HEK293T (cell line): Measurements from ENCODE around the gene SLCO3A1.

ENCODE experiments used
- CTCF ChIA-PET: fragments of 350-600 bp; formaldehyde crosslinking; extraction: SDS; loops from one replicate; lab custom pipeline; 2021; ENCODE audit warnings: antibody characterized with exemption, inconsistent platforms; lab: Yijun Ruan, JAX
- POLR2A ChIA-PET: fragments of 350-600 bp; formaldehyde crosslinking; extraction: SDS; loops from one replicate; lab custom pipeline; 2020; ENCODE audit warnings: antibody characterized with exemption, inconsistent platforms; lab: Yijun Ruan, JAX
- DNase-seq: peaks from one replicate; pipeline ENCODE4 v3.0.0; 2012; ENCODE audit warnings: mixed read lengths; ENCODE audit errors: extremely low spot score
- ARNT ChIP-seq: fragments of 450-650 bp; IDR thresholded peaks from 2 replicates; pipeline ENCODE4 v1.6.1; 2017; ENCODE audit warnings: mild to moderate bottlenecking
- BHLHE40 ChIP-seq: fragments of 450-650 bp; IDR thresholded peaks from 2 replicates; pipeline ENCODE4 v1.6.1; 2016; ENCODE audit warnings: mild to moderate bottlenecking, moderate library complexity, borderline replicate concordance
- CTBP1 ChIP-seq: fragments of 450-650 bp; IDR thresholded peaks from 2 replicates; pipeline ENCODE4 v1.6.1; 2016; ENCODE audit warnings: borderline replicate concordance
- ELF4 ChIP-seq: fragments of 450-650 bp; IDR thresholded peaks from 2 replicates; pipeline ENCODE4 v1.6.1; 2017; ENCODE audit warnings: antibody characterized with exemption
- FOXA1 ChIP-seq: fragments of 450-650 bp; IDR thresholded peaks from 2 replicates; pipeline ENCODE4 v1.6.1; 2016; ENCODE audit warnings: mild to moderate bottlenecking
- FOXK2 ChIP-seq: fragments of 450-650 bp; IDR thresholded peaks from 2 replicates; pipeline ENCODE4 v1.6.1; 2016; ENCODE audit warnings: mild to moderate bottlenecking
- FOXM1 ChIP-seq: fragments of 450-650 bp; IDR thresholded peaks from 2 replicates; pipeline ENCODE4 v1.6.1; 2017; ENCODE audit warnings: mild to moderate bottlenecking, borderline replicate concordance
- HDGF ChIP-seq: fragments of 450-650 bp; IDR thresholded peaks from 2 replicates; pipeline ENCODE4 v1.6.1; 2017; ENCODE audit warnings: antibody characterized with exemption, borderline replicate concordance
- L3MBTL2 ChIP-seq: fragments of 450-650 bp; conservative IDR thresholded peaks from 2 replicates; pipeline ENCODE4 v1.6.1; 2016; ENCODE audit warnings: mild to moderate bottlenecking
- LEF1 ChIP-seq: fragments of 450-650 bp; IDR thresholded peaks from 2 replicates; pipeline ENCODE4 v1.6.1; 2017; ENCODE audit warnings: mild to moderate bottlenecking, borderline replicate concordance
- NFRKB ChIP-seq: fragments of 450-650 bp; IDR thresholded peaks from 2 replicates; pipeline ENCODE4 v1.6.1; 2016; ENCODE audit warnings: mild to moderate bottlenecking, moderate library complexity
- PKNOX1 ChIP-seq: fragments of 450-650 bp; IDR thresholded peaks from 2 replicates; pipeline ENCODE4 v1.6.1; 2016
- SP1 ChIP-seq: fragments of 450-650 bp; IDR thresholded peaks from 2 replicates; pipeline ENCODE4 v1.6.1; 2017
- SUZ12 ChIP-seq: fragments of 450-650 bp; IDR thresholded peaks from 2 replicates; pipeline ENCODE4 v1.6.1; 2016; ENCODE audit warnings: mild to moderate bottlenecking
- TARDBP ChIP-seq: fragments of 450-650 bp; IDR thresholded peaks from 2 replicates; pipeline ENCODE4 v1.6.1; 2016
- ZNF384 ChIP-seq: fragments of 450-650 bp; IDR thresholded peaks from 2 replicates; pipeline ENCODE4 v1.6.1; 2016

Gene SLCO3A1

DNA sequence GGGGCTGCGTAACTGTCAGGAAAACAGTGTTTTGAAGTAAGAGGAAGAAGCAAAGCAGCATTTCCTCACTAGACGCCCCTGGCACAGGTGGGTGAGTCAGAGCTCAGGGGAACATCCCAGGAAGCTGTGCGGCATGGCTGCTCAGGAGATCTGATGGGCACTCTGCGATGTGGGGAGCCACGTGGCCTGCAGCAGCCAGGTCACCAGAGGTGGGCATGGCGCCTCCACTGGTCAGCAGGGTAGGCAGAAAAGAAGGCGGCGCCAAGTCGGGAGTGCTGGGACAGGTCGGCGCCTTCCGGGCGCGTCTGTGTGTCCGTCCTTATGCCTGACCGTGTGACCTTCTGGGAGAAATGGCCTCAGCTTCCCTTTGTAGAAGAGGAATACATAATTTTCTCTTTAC lies 290.3 kb downstream of the SLCO3A1 start:
- ChIA-PET POLR2A (no interaction called here), CTCF (no interaction called here)
- TF ChIP-seq NFRKB (no peak), ZNF384 (no peak), SP1 (no peak), ARNT (no peak), BHLHE40 (no peak), FOXK2 (no peak), FOXM1 (no peak), ELF4 (no peak), PKNOX1 (no peak), SUZ12 (no peak), CTBP1 (no peak), FOXA1 (no peak), TARDBP (no peak), LEF1 (no peak), HDGF (no peak), L3MBTL2 (no peak)
- DNase-seq: no peak

GRCh38 chr15:92146511-92147150 lies 293.1 kb downstream of the SLCO3A1 start:
- no peak for TF ChIP-seq SUZ12
- TF ChIP-seq FOXM1: no peak
- no peak for TF ChIP-seq SP1
- POLR2A ChIA-PET: no interaction called here
- no peak for DNase-seq
- CTCF ChIA-PET: no interaction called here

GRCh38 chr15:92149029-92149428 lies 295.5 kb downstream of the SLCO3A1 start:
- CTCF ChIA-PET: no interaction called here

DNA sequence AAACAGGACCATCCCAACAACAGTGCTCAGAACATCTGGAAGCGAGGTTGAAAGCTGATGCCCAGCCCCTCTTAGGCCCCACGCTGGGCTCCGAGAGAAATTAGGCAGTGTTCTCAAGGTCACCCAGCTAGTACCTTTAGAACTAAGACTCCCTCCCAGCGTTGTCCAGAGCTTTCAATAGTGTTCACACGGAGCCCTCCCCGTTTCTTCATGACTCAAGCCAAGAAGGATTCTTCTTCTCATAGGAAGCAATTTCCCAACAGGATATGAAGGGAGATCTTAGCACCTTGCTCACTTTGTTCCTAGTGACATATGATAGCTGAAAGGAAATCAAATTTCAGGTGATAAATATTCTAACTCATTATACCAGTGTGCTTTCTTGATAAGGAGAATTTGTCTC lies 296.0 kb downstream of the SLCO3A1 start:
- CTCF ChIA-PET: no interaction called here
- POLR2A ChIA-PET: no interaction called here
- TF ChIP-seq FOXM1 (no peak), ARNT (no peak), FOXA1 (no peak), CTBP1 (no peak), FOXK2 (no peak), NFRKB (no peak), ELF4 (no peak), SUZ12 (no peak), L3MBTL2 (no peak), HDGF (no peak), TARDBP (no peak), ZNF384 (no peak), SP1 (no peak), LEF1 (no peak), PKNOX1 (no peak), BHLHE40 (no peak)
- DNase-seq: no peak

More at GRCh38 chr15:92149029-92149428, 295.5 kb downstream of the SLCO3A1 start:
- DNase-seq: no peak
- POLR2A ChIA-PET: no interaction called here
- TF ChIP-seq SP1 (no peak), FOXM1 (no peak), ELF4 (no peak)

DNA sequence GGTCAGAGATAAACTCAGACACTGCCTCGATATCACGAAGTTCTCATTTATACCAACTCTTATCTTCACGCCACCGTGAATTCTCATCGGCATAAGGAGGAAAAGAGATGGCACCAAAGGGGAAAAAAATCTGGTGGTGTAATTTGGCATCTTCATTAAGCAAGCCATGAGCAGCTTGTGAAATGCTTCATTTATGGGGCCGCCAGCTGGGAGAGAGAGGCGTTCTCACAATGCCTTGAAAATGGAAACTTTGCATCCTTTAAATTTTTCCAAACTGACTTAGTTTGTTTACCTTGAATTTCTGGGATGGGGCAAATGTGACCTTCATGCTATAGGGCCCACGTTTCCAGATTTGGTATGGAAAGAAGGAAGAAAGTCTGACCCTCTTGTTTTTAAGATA lies 297.7 kb downstream of the SLCO3A1 start:
- no peak for DNase-seq
- ChIA-PET CTCF (no interaction called here), POLR2A (no interaction called here)
- TF ChIP-seq SUZ12: no peak
- TF ChIP-seq FOXA1: no peak
- TF ChIP-seq SP1: no peak
- TF ChIP-seq ARNT: no peak
- TF ChIP-seq L3MBTL2: no peak
- TF ChIP-seq FOXK2: no peak
- TF ChIP-seq CTBP1: no peak
- TF ChIP-seq ZNF384: no peak
- TF ChIP-seq NFRKB: no peak
- TF ChIP-seq ELF4: no peak
- TF ChIP-seq PKNOX1: no peak
- no peak for TF ChIP-seq HDGF
- TF ChIP-seq LEF1: no peak
- no peak for TF ChIP-seq FOXM1

- TF ChIP-seq FOXM1 (no peak), SUZ12 (no peak), ZNF384 (no peak), SP1 (no peak), NFRKB (no peak)
- POLR2A ChIA-PET: no interaction called here
- CTCF ChIA-PET: no interaction called here
- no peak for DNase-seq
Observed at GRCh38 chr15:92151741-92152140, 298.2 kb downstream of the SLCO3A1 start.

DNA sequence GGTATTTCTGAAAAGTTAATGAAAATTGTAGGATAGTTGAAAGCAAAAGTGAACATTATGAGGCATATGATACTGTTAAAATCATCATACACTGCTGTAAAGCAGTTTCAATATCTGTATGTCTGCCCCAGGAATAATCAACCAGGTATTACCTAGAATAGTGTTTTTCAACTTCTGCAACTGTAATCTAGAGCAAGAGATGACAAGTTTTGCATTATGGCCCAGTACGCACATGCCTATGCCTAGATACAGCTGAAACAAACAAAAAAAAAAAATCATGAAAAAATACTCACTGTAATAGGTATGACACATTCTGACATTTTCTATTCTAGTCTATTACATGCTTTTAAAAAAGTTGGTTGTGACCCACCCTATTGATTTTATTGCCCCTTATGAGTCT lies 299.5 kb downstream of the SLCO3A1 start:
- TF ChIP-seq TARDBP (no peak), NFRKB (no peak), L3MBTL2 (no peak), ELF4 (no peak), FOXA1 (no peak), HDGF (no peak), FOXM1 (no peak), ZNF384 (no peak), BHLHE40 (no peak), CTBP1 (no peak), ARNT (no peak), LEF1 (no peak), SP1 (no peak), FOXK2 (no peak), SUZ12 (no peak), PKNOX1 (no peak)
- POLR2A ChIA-PET: no interaction called here
- DNase-seq: no peak
- CTCF ChIA-PET: no interaction called here
